Hematopoietic multipotent progenitor cell treated with erythropoietin and hydrocortisone succinate and interleukin-3 and kit ligand, for 17 days (in vitro differentiated cells): ENCODE data around the gene DCAF17.
"Not testable (repeated sequence)": the region's sequence is repeated elsewhere in the genome, so short reads cannot be mapped to it uniquely, and the experiment has no call there.

ENCODE experiments used
- DNase-seq: peaks from one replicate; pipeline ENCODE4 v3.0.0-alpha.2; 2015; ENCODE audit warnings: low spot score

Gene DCAF17

DNA sequence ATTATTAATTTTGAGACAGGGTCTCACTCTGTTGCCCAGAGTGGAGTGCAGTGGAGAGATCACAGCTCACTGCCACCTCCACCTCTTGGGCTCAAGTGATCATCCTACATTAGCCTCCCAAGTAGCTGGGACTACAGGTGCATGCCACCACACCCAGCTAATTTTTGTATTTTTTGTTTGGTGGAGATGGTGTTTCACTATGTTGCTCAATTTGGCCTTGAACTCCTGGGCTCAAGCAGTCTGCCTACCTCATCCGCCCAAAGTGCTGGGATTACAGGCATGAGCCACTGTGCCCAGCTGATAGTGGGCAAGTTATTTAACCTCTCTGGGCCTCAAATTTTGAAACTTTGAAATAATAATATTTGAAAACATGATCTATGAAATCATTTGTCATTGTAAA, 26.5 kb downstream of the DCAF17 start:
- no peak for DNase-seq

DNA sequence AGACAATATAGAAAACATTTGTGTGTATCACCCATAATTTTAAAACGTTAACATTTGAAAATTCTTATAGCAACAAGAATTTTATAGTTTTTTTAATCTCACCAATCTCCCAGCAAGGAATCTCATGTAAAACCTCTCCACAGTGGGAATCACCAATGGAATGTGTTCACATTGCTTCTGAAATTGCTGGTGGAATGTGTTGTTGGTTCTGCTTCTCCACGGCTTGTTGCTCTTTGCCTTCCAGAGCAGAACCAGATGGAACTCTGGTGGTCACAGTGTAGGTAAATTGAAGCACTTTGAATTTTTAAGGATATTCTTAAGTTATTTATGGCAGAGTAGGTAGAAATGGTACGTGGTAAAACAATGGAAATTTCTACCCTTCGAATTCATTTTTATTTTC, 35.1 kb downstream of the DCAF17 start:
- DNase-seq, result no peak

DNA sequence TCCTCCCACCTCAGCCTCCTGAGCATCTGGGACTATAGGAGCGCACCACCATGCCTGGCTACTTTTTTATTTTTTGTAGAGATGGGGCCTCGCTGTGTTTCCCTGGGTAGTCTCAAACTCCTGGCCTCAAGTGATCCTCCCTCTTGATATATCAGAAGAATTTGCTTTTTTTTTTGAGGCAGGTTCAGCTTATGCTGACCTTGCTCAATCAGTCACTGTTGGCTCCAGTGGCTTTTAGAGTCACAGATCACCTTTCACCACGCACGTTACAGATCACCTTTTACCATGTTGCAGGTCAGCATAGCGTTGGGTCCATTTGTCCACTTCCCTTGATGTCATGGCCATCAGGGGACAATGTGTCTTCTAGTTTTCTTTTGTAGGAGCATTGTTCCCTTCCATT, 36.1 kb downstream of the DCAF17 start:
- DNase-seq, result no peak

DNA sequence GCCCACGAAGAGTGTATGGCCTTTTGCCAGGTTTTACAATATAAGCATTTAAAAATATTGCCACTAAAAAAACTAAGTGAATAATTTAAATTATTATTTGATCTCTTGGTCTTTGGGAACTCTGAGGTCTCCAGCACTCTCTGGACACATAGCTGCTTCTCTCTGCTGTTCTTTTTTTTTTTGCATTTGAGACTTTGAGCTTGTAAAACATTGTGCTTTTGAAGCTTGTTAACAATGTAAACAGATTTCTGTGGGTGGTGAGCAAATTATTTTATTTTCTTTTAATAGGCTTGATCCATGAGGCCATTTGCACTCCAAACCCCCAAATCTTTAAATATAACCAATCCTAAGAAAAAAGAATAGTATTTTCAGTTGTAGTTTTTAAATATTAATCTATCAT, 42.0 kb downstream of the DCAF17 start:
- DNase-seq, result no peak

DNA sequence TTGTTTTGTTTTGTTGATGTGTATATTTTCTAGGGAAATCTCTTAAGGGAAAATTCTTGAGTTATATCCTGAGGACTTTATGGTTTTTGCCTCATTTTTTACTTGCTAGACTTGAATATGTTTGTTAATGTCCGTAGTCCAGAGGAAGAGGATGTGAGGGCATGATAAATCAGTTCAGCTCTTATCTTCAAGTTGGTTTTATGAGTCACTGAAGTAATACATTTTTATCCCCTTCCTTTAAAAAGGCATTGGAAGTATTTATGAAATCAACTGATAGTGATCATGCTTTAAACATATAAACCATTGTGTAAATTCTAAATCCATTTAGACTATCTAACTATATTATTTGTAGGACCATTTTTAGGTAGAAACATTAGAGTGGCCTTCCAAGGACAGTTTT, 44.3 kb downstream of the DCAF17 start:
- no peak for DNase-seq

DNA sequence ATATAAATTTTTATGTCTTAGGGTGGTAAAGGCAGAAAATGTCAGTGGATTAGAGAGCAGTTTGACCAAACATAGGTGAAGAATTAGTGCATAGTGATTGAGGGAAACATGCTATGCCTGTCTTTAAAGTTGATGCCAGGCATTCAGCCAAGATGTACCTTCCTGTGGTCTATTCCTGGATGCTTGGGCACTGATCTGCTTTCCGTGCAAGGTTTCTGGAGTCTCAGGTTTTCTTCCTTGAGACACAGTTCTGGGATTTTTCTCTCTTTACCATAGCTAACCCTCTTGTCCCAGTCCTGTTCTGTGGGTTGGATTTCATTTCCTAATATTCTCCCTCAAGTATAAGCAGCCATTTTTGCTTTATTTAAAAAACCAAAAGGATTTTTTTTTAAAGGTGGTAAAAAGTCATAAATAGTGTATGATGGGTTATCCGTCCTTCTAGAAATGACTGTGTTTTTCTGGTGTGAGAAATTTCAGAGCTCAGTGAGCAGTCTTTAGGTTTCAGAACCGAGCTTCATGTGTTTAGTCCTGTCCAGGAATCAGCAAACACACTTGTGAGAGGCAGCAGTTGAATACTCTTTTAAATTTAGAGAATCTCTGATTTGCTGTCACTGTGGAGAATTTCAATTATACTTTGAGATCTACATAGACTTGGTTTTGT, 45.3 kb downstream of the DCAF17 start:
- no peak for DNase-seq

DNA sequence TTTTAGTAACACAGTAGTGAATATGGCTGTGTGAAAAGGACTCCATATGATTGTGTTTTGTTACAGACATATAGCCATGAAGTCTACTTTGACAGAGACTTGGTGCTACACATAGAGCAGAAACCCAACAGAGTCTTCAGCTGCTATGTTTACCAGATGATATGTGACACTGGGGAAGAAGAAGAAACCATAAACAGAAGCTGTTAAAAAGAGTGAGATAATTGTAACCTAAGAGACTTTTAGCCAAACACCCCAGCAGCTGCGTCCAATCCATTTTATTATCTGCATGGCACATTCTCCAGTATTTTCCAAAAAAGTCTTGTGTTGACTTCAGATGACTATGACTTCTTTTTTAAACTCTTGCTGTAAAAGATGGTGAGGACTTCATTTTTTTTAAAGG, 46.9 kb downstream of the DCAF17 start:
- no peak for DNase-seq

DNA sequence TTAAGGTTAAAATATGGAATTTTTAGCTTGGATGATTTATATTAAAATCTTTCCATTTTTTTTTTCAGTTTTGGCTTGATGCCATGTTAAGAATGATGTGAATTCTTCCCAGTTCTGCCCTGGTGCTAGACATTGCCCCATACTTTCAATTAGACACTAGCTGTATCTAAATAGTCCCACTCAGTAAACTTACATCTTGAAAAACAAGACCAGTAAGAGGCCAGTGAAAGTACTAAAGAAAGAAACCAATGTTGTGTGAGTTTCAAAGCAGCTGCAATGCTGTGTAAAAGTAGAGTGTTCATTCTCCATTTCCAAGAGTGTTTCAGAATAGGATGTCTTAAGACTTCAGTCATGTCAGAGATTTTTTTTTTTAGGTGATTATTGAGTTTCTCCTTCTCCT, 48.3 kb downstream of the DCAF17 start:
- no peak for DNase-seq

DNA sequence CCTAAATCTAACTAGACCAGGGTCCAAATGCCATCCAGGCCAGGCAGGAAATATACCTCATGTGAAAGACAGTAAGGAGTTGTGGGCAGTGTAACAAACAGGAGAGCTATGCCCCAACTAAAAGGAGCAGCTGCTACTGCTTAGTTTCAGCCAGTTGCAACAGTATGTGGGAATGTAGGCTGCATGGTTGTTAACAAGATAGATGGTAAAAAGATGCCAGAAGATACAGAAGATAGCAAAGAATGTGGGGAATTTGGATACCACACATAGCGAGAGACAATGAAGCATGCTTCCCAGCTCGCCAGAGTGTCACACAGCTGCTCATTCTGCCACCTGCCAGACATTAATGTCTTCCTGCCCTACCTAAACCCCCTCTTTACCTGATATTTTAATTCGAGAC, 48.9 kb downstream of the DCAF17 start:
- no peak for DNase-seq

DNA sequence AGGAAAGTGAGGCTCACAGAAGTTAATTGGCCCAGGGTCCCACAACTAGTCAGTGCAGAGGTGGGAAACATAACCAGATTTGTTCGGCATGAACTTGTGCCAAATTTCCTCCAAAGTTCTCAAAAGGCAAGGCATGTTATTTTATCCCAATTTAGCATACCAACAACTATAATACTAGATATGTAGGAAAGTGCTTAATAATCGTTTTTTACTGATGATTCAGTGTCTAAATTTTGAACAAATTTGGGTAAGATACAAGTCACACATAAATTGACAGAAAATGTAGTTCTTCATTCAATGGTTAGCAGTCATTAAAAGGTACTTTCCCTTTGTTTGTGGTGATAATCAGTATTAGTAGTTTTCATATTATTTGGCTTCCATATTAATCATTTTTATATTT, 49.8 kb downstream of the DCAF17 start:
- DNase-seq, result no peak

DNA sequence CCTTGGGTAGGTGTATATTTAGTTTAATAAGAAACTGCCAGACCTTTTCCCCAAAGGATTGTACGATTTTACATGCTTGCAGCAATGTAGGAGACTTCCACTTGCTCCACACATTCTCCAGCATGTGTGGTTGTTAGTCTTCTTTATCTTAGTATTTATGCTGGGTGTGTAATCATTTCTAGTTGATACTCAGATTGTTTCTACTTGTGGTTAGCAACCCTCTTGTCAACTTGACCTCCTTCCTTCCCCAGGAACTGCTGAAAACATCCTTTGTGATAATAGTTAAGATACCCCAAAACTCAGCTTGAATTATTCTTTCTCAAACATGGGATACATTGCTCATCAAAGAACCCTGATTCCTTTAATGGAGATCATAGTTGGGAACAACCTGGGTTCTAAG, 51.1 kb downstream of the DCAF17 start:
- no peak for DNase-seq

DNA sequence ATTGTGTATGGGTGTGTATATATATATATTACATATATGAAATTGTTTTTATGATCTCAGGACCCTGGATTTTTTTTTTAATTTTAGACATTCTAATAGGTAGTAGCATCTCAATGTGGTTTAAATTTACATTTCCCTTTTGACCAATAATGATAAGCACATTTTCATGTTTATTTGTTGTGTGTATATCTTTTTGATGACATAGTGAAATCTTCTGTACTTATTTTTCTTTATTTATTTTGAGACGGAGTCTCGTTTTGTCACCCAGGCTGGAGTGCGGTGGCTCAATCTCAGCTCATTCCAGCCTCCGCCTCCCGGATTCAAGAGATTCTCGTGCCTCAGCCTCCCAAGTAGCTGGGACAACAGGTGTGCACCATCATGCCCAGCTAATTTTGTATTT, 53.2 kb downstream of the DCAF17 start:
- no peak for DNase-seq

DNA sequence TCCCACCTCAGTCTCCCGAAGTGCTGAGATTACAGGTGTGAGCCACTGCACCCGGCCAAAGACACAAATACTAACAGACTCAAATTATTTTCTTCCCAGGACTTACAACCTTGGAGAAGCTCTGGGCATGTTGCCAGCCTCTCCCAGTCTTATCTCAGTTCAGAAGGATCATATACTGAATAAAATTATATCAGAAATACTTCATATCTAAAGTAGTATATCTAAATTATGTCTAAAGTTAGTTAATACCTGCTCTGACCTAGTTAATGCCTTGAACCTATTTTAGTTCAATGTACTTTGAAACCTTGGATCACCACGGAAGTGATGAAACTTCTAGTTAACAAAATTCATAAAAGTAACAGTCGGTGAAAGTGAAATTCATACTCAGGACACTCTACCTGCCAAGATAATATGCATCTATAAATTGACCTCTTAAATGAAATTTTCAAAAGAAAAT, 53.8 kb downstream of the DCAF17 start:
- no peak for DNase-seq

DNA sequence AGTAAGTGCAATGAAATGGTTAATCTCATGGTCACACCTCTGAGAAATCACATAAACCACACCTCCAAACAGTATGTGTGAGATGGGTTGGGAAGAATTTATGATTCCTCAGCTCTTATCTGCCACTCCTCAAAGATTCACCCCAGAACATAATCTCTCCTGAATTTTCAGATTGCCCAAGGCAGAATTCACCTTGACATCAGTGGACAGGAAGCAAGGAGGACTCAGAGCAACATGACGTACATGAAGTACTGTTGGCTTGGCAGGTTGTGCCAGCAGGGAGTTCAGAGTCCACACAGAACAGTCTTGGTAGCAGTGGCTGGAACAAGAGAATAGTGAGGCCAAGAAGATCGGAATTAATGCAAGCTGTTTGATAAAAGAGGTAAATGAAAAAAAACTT, 56.6 kb downstream of the DCAF17 start:
- DNase-seq, result no peak

DNA sequence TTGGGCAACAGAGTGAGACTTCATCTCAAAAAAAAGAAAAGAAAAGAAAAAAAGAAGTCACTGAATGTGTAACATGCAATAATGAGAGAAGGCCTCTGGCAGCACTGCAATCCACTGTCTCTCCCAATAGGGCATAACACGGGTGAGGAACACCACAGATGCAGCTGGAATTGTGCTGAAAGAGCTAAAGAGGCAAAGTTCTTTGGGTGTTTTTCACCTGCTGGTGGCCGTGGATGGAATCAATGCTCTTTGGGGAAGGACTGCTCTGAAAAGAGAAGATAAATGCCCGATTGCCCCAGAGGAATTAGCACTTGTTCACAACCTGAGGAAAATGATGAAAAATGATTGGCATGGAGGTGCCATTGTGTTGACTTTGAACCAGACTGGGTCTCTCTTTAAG, 57.3 kb downstream of the DCAF17 start:
- peak; percentile 8 for DNase-seq

DNA sequence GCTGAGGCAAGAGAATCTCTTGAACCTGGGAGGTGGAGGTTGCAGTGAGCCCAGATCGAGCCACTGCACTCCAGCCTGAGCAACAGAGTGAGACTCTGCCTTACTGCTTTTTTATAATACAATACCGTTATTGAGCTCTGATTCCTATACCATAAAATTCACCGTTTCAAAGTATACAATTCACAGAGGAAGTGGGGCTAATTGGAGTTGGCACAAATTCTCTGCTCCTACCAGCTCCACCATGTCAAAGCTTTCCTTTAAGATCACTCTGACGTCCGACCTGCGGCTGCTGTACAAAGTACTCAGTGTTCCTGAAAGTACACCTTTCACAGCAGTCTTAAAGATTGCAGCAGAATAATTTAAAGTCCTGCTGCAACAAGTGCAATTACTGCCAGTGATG, 58.6 kb downstream of the DCAF17 start:
- DNase-seq, result no peak

DNA sequence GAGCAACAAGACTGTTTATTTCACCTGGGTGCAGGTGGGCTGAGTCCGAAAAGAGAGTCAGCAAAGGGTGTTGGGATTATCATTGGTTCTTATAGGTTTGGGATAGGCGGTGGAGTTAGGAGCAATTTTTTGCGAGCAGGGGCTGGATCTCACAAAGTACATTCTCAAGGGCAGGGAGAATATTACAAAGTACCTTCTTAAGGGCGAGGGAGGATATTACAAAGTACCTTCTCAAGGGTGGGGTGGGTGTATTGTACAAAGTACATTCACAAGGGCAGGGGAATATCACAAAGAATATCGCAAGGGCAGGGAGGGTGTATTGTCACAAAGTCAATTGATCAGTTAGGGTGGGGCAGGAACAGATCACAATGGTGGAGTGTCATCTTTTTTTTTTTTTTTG, 63.6 kb downstream of the DCAF17 start:
- DNase-seq, result not testable (repeated sequence)

DNA sequence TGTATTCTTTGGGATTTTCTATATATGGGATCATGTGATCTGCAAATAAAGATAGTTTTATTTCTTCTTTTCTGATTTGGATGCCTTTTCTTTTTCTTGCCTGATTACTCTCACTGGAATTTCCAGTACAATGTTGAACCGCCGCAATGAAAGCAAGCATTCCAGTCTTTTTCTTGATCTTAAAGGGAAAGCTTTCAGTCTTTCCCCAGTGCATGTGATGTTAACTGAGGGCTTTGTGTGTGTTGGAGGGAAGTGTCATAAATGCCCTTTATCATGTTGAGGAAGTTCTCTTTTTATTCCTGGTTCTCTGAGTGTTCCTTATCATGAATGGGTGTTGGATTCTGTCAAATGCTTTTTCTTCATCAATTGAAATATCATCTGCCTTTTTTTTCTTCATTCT, 71.3 kb downstream of the DCAF17 start:
- DNase-seq, result no peak

DNA sequence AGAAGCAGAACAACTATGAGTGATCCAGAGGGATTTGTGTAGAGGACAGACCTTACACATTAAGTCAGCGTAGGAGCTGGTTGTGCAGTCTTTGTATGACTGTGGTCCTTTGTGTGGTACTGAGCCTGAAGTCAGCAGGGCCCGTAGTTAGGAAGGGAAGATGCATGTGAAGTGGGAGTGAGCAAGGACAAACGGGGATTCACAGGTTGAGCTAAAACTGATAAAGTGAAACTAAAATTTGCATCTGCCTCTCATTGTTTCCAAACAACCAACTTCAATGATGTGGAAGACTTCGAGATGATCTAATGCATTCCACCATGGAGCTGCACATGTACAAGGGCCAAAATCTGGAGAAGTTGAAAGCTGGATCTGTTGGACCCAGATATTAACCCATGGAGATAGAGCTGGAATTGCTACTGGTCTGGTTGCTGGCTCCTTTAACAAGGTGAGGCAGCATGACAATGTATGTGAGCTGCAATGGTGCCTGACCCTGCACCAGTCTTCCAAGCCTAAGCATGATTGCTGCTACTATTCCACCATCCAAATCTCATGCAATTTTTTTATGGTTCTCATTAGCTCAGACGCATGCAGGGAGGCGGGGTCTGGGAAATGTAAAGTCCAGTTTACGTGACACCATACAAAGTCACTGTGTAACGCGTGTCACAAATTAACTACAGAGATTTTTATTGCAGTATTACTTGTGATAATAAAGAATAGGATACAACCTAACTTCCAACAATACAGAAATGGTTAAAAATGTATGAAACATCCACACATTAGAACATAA, 76.1 kb downstream of the DCAF17 start:
- DNase-seq, result no peak

DNA sequence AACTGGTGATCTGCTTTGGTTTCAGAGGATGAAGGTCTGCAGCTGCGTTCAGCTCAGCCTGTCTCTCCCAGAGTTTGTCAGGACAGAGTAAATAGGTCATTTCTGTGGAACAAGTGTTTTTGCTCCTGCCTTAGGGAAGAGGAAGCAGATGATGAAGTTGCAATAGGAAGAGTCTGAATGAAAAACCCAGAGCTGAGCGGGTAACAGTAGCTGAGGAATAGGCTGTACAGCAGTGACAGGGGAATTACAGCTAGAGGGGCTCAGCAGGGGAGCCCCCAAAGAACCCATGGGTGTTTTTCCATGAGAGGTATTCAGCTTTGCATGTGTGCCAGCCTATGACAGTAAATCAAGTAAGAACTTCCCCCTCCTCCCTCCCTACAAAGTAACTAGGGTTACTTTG, 78.0 kb downstream of the DCAF17 start:
- no peak for DNase-seq

DNA sequence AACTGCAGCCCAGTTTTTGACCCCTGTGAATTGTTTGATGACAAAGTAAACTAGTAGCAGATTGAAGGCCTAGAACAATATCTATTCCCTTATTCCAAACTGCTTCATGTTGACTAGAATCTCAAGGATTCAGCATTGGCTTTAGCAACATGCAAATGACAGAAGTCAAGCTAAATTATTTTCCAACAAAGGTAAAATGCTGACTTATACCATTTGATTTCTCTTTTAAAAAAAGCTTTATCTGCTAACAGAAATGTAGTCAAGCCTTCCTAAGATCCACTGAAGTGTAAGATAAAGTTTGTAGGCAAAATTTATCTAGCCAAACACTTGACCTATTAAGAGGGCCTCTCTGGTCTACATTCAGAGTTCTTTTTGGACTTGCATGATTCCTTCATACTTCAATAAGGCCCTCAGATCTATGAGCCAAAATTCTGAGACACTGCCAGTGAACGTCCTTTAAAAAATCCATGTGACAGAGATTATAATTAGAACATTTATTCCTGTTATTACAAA, 78.7 kb downstream of the DCAF17 start:
- DNase-seq, result peak; percentile 36

DNA sequence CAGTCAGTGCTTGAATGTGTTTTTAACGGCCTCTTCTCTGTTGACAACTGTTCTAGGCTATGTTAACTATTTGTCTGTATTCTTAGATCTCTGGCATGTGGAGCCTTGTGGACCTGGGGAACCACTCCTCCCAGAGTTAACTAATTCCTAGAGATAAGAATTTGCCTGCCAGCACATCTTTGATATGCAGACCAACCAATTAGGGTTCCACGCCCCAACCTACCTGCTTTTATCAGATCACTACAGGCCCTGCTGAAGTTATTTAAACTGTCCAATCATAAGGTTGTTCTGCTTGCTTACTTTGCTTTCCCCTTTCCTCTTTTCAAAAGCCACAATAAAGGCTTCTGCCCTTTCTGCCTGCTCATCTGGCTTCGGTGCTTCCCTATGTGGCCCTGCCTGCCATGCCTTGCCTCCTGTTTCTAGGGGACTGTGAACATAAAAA, 79.7 kb downstream of the DCAF17 start:
- DNase-seq, result peak; percentile 70

DNA sequence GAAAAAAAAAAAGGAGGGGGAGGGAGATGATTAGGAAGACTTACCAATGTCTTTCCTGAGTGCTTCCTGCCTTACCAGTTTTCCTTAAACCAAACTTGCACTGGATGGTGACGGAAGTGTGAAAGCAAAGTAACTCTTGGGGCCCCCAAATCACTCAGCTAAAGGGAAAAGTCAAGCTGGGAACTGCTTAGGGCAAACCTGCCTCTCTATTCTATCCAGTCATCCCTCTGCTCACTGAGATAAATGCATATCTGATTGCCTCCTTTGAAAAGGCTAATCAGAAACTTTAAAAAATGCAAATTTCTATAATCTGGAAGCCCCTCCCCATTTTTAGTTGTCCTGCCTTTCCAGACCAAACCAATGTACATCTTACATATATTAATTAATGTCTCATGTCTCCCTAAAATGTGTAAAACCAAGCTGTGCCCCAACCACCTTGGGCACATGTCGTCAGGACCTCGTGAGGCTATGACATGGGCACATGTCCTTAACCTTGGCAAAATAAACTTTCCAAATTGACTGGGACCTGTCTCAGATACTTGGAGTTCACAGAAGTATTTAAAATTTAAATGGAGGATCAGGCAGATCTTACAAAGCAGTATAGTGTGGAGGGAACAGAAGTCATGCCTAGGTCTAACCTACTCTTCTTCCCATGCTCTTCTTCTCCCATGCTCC, 81.0 kb downstream of the DCAF17 start:
- no peak for DNase-seq
